ENCODE data around the gene GRK4.
"Not testable (repeated sequence)": the region's sequence is repeated elsewhere in the genome, so short reads cannot be mapped to it uniquely, and the experiment has no call there.

The GRK4 gene

DNA sequence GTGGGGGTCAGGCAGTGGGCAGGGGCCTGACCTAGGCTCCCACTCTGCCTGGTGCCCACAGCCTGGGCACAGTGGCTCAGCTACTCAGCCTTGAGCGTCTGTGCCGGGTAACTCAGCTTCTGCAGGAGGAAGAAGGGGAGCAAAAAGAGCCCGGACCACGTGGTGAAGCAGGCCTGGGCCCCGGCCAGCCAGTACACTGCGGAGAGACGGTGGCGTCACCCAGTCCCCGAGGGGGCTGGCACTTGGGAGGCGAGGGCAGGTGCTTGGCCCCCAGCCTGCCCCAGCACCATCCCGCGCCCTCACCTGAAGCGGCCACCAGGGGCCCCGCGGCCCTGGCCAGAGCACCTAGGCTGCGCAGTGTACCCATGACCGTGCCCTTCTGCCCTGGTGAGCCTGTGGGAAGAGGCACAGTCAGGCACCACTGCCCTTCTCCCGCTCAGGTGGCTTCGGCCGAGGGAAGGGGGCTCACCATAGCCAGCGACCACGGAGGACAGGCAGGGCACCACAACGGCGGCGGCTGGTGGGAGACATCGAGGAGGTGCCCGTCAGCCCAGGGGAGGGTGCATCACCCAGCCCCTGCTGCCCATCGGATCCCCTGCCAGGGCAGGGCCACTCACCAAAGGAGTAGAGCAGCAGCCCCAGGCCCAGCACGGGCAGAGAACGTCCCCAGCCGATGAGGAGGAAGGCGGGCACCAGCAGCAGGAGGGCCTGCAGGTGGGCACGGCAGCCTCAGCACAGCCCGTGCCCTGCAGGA, 32.4 kb upstream of the GRK4 start:
- no peak for DNase-seq (ENCODE audit: low read depth)

DNA sequence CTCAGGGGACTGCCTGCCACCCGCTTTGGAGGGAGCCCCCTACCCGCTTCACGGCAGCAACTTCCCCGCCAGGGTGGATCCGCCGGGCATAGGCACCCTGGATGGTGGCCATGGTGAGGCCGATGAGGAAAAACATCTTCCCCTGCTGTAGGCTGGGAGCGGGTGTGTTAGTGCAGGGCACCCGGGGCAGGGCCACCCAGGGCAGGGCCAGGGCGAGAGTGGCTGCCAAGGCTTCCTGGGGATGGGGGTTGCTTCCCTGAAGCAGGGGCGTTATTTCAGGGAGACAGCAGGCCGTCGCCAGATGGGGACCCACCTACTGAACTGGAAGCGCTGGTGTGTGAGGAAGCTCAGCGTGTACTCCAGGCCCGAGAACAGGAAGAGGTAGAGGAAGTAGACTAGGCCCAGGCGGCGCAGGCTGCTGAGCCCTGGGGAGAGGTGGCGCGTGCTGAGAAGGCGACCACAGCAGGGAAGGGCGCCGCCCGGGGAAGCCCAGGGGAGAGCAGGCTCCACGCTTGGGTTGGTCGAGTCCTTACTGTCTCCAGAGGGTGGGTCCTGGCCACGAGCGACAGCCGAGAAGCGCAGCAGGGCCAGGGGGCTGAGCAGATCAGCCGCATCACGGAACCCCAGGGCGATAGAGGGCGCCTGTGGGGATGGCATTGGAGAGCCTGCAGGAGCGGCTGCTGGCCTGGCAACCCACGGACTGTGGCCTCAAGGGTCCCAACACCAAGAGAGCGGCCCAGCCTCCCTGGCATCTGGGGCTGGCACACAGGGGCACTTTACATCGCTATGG, 31.7 kb upstream of the GRK4 start:
- DNase-seq (ENCODE audit: low read depth) = no peak

- DNase-seq (ENCODE audit: low read depth) = no peak
Observed at GRCh38 chr4:2932321-2932950, 30.9 kb upstream of the GRK4 start.

DNA sequence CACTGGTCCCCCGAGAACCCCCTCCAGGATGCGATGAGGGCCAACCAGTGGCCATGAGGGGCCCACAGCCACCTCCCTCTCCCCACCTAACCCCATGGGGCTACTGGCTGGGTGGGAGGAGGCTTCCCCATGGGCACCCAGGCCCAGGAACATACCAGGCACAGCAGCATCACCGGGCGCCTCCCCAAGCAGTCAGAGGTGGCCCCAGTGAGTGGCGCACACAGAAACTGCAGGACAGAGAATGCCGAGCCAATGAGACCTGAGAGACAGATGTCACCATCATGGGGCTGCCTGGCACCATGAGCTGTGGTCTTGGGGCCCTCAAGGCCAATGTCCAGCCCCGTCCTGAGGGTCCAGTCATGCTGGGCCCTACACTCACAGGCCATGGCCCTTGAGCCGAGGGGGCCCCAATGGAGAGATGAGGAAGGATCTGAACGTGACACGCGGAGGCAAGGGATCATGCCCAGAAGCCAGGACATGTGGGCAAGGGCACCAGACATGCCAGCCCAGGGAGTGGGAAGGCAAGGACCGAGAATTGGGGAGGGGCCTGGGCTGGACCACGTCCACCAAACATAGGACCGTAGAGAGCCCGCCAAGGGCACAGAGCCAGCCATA, 30.3 kb upstream of the GRK4 start:
- no peak for DNase-seq (ENCODE audit: low read depth)

DNA sequence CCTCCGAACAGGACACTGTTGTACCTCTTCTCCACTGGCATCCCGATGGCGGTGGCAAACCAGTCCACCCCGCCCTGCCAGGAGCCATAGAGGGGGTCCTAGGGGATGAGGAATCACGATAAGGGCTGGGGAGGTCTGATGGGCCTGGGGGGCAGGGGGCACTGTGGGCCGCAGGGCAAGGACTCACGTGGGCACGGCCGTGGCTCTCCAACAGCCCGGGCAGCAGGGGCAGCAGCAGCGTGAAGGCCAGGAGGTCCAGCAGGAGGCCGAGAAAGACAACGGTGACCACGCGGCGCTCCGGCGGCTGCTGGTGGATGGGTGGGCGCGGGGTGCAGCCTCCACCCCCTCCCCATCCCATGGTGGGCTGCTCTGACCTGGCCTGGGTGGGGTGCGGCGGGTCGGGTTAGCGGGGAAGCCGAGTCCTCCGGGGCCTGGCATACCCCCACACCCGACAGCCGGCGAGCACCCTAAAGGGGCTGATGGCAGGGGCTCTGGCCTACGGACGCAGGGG, 29.8 kb upstream of the GRK4 start:
- no peak for DNase-seq (ENCODE audit: low read depth)

- peak; percentile 69 for DNase-seq (ENCODE audit: low read depth)
Observed at GRCh38 chr4:2934077-2934812, 29.1 kb upstream of the GRK4 start.

- DNase-seq (ENCODE audit: low read depth) = peak; percentile 87
Observed at GRCh38 chr4:2934813-2935761, 28.3 kb upstream of the GRK4 start.

DNA sequence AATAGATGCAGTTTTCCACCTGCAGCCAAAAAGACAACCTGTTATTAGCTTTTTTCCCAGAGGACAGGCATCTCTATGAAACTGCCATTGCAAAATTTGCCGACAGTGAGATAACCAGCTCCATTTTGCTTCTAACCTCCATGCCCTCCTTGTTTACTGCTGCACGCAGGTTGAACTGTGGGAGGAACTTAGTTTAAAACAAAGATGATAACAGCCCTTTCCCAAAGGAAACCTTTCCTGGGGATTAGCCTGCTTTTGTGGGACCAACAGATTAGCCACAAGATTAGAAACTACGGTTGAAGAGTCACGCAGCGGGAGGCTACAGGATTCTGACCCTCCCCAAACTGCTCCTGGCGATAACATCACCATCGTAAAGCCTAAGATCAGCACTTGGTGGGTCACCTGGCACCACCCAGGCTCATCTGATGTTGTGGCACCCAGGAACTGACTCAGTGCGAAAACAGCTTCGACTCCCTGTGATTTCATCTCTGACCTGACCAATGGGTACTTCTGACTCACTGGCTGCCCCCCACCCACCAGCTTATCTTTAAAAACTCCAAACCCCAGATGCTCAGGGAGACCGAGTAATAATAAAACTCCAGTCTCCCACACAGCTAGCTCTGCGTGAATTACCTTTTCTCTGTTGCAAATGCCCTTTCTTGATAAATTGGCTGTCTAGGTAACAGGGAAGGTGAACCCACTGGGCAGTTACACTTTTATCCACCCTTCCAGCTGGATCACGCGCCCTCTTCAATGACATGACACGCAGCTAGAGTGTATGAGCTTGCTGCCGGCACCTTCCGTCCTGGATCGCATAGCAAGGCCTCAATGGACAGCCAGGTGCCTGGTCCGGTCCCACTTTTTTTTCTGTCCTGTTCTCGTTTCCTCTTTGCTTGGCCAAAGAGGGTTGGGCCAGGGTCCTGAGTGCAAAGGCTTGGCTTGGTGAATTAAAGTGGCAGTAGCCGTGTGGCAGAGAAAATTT, 27.3 kb upstream of the GRK4 start:
- peak; percentile 86 for DNase-seq (ENCODE audit: low read depth)

DNA sequence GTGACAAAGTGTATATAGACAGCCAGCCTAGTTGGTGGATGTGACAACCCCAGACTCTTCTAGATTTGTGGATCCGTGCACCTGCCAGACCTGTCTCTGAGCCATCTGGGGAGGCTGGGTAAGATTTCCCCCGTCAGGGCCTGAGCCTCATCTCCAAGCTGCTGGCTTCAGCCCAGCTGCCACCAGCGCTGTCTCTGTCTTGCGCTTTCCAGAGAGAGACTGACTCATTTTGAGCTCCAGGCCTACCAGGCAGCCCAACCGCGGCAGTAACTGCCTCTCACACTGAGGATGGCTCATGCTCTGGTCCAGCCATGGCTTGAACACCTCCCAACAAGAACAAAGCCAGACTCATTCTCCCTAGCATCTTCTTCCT, 26.6 kb upstream of the GRK4 start:
- DNase-seq (ENCODE audit: low read depth) = peak; percentile 85

DNA sequence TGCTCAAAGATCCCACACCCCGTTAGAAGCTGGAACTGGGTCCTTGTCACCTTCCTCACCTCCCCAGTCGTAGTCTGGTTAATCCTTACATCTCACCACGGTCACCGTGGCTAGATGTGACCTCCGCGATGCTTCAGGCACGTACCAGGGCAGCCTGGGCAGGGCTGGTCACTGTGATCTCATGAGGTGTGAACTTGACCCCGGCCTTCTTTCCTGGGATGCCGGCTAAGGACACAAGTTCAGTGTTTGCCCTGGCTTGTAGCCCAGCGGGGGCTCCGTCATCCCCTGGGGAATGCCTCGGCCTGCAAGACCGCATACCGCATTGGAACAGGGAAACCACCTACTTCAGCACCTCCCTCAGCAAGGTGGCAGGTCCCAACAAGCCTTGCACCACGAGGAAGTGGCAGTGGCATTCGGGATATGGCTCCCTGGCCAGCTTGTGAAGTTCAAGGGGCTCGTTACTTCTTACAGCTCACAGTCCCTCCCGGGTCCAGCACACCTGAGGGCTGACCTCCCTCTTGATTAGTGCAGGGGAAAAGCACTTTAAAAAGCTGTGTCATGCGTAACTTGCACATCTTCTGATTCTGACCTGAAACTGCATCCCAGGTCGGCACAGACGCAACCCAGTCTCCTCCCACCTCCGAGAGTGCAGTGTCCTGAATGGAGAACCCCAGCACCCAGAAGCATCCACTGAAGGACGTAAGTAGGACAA, 26.1 kb upstream of the GRK4 start:
- peak; percentile 65 for DNase-seq (ENCODE audit: low read depth)

DNA sequence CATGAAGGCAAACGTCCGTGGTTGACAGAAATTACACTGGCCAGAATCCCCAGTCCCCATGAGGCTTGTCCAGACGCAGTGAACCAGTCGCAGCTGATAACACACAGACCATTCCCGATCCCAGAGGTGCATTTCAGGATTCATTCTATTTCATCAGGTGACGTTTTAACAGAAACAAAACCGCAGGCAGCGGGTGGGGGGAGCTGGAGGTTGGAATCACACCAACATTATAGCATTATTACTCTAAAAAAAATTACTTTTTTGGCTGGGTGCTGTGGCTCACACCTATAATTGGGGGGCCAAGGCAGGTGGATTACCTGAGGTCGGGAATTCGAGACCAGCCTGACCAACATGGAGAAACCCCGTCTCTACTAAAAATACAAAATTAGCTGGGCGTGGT, 25.4 kb upstream of the GRK4 start:
- DNase-seq (ENCODE audit: low read depth) = no peak

DNA sequence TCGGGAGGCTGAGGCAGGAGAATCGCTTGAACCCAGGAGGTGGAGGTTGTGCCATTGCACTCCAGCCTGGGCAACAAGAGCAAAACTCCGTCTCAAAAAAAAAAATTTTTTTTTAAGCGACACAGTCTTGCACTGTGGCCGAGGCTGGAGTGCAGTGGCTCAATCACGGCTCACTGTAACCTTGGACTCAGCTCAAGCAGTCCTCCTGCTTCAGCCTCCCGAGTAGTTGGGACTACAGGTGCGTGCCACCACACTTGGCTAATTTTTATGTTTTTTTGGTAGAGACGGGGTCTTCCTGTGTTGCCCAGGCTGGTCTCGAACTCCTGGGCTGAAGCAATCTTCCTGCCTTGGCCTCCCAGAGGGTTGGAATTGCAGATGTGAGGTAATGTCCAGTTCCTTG, 25.0 kb upstream of the GRK4 start:
- not testable (repeated sequence) for DNase-seq (ENCODE audit: low read depth)

DNA sequence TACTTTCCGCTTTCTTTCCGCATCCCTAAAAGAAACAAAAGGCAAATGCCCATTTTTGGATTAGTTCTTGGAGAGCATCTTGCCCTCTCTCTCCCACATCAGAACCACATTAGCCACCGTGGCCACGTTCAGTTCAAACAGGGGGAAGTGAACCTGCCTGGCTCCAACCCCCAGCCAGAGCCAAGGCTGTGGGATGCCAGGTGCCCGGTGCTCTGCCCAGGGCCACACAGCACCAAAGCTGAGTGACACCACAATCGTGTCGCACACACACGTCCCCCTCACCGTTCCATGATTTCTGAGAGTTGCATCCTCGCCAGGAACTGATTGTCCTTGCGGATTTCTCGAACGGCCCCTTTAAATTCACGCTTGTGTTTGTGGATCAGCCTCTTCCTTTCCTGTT, 24.5 kb upstream of the GRK4 start:
- no peak for DNase-seq (ENCODE audit: low read depth)

DNA sequence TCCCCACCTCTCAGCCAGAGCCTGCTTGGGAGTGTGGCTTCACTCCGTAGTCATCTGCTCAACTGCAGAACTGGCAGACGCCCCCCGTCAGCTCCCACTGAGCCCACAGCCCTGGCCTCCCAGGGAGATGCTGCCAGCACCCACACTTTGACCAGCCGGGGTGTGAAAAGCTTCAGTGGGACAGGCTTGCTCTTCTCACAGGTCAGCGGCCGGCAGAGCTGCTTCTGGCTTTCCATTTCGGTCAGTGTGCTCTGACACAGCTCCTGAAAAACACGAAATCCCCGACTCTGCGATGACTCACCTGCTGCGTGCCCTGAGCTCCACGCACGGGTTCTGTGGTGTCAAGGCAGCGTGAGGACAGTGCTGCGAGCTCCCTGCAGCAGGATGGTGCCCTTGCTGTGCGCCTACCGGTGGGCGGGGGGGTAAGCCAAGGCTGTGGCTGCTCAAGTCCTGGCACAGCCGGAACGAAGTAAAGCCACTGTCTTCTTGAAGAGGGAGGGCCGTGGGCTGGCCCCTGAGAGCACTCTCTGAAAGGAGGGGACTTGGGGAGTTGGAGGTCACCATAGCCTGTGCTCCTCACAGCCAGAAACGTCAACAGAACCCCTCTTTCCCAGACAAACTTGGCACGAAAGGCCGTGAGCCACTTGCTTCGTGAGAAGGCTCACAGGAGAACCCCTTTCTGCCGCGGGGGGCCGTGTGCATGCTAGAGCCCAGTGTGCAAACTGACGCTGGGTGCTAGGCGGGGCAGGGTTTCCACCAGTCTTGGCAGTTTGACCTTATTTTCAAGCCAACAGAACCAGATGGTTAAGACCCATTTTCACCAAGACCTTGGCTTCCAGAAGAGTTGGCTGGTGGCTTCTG, 23.8 kb upstream of the GRK4 start:
- no peak for DNase-seq (ENCODE audit: low read depth)

- no peak for DNase-seq (ENCODE audit: low read depth)
Observed at GRCh38 chr4:2940267-2941137, 22.9 kb upstream of the GRK4 start.

DNA sequence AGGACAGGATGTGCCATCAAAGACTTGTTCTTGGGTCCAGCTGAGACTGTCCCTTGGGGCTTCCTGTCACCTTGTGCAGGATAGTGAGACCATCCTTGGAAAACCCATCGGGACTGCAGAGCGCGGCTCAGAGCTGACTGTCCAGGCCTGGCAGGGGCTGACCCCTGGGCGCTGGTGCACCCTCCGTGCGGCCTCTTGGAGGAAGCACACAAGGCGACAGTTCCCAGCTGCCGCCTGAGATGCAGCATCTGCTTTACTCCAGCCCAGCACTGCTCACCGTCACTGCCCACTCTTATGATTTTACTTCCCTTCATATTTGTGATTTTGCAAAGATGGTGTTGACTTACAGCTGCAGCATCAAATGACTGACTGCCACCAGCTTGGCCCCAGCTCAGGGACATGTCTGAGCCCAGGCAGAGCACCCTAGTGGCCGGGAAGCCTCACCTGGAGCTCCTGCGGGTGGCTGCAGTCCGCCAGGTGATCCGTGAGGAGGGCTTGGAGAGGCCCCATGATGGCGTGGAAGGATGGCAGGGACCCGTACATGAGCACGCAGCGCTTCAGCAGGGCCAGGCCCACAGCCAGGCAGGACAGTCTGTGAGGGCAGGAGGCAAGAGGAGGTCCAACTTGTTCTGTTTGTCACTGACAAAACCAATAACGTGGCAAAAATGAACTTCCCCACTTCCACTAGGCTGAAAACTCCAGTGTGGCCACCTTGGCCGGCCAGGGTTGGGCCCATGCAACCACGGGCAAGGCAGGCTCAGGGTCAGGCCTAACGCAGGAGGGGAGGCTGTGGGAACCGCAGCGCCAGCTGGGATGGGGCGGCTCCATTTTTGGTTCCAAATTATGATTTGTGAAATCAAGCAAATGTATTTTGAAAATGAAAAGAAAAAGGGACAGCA, 22.0 kb upstream of the GRK4 start:
- DNase-seq (ENCODE audit: low read depth) = no peak

All from iris pigment epithelial cell (primary cell).